ENCODE measurements around the gene ANKS4B.

GRCh38 chr16:21222495-21223337 lies 10.8 kb upstream of the ANKS4B start:
- TF ChIP-seq POLR2AphosphoS5 (IDR thresholded peaks at IDR 0.05; ENCODE audit: low read depth, low read length) = no peak
- TF ChIP-seq CTCF (IDR thresholded peaks at IDR 0.05) = no peak
- no peak for TF ChIP-seq SIN3A (IDR thresholded peaks at IDR 0.05; ENCODE audit: borderline replicate concordance, insufficient read depth, low read depth, low read length)
- no peak for TF ChIP-seq TCF7L2 (IDR thresholded peaks at IDR 0.05; ENCODE audit: low read depth, low read length)
- TF ChIP-seq REST (IDR thresholded peaks at IDR 0.05; ENCODE audit: insufficient read depth in 1 of 2, low read depth in 2 of 2, low read length in 1 of 2) = no peak
